Coronary artery (tissue), 2 donors: Measurements from ENCODE around the gene ZGPAT.

Experiments
- DNase-seq: peaks from one replicate; pipeline ENCODE4 v3.0.0-alpha.2; 2017; ENCODE audit warnings: low spot score
- H3K27ac ChIP-seq, 2 donors: fragments of 200-600 bp; sonication (generic); one replicate each; pipeline ENCODE4 v1.5.1; 2016 to 2019
- H3K4me3 ChIP-seq: fragments of 200-600 bp; sonication (generic); 2 replicates; pipeline ENCODE4 v1.5.1; 2016; ENCODE audit warnings: mild to moderate bottlenecking, moderate library complexity
- TF ChIP-seq, protein P1 (sequence below): fragments of 200-600 bp; sonication (generic); IDR thresholded peaks from one replicate; pipeline ENCODE4 v1.5.1; 2019; ENCODE audit warnings: antibody characterized with exemption

The ZGPAT gene

DNA sequence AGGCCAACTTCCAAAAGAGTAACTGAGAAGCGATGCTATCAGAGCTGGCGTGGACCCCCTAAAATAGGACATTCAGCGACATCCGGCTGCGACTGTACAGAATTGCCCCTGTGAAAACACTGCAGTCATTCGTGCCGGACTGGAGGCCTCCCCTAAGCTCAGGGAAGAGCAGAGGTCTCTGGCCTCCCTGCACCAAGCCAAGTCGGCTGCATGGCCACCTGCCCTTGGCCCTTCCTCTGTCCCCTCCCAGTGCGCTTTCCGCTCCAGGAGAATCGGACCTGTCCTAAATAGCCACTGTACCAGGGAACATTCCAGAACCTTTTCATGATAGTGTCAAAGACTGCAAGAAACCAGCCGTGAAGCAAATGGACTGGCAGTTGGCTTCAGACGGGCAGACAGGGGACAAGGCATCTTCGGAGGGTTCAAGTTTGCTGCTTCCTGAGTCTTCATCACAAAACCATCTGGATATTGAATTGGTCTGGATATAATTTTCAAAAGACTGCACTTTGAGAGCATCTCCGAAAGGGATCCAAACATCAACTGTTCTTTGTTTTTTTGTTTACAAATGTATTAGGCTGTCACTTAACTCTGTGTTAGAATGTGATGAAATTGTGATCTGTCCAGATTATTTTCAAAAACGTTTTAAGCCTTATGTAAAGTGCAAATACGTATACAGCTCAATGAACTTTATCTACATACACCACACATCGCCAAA lies 48.3 kb downstream of the ZGPAT start:
- no peak for DNase-seq
- Histone ChIP-seq H3K4me3 (no peak overlapping the region), H3K27ac (no peak overlapping the region)
- TF ChIP-seq, protein P1, sequence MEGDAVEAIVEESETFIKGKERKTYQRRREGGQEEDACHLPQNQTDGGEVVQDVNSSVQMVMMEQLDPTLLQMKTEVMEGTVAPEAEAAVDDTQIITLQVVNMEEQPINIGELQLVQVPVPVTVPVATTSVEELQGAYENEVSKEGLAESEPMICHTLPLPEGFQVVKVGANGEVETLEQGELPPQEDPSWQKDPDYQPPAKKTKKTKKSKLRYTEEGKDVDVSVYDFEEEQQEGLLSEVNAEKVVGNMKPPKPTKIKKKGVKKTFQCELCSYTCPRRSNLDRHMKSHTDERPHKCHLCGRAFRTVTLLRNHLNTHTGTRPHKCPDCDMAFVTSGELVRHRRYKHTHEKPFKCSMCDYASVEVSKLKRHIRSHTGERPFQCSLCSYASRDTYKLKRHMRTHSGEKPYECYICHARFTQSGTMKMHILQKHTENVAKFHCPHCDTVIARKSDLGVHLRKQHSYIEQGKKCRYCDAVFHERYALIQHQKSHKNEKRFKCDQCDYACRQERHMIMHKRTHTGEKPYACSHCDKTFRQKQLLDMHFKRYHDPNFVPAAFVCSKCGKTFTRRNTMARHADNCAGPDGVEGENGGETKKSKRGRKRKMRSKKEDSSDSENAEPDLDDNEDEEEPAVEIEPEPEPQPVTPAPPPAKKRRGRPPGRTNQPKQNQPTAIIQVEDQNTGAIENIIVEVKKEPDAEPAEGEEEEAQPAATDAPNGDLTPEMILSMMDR, result no peak

DNA sequence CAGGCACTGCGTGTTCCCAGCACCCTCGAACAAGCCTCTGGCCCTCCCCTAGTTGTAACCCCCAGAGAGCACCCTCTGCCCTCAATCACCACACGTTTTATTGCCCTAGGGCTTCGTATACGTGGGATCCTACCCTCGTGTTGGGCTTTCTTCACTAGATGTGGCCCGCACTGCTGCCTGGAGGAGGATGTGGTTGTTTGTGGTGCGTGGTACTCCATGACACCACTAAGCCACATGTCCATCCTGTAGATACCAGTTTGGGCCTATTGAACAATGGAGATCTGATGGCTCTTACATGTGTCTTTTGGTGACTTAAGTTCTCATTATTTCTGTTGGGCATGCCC lies 48.8 kb downstream of the ZGPAT start:
- no peak overlapping the region for H3K4me3 ChIP-seq
- DNase-seq, result no peak
- H3K27ac ChIP-seq, result no peak overlapping the region
- TF ChIP-seq, protein P1, result no peak

DNA sequence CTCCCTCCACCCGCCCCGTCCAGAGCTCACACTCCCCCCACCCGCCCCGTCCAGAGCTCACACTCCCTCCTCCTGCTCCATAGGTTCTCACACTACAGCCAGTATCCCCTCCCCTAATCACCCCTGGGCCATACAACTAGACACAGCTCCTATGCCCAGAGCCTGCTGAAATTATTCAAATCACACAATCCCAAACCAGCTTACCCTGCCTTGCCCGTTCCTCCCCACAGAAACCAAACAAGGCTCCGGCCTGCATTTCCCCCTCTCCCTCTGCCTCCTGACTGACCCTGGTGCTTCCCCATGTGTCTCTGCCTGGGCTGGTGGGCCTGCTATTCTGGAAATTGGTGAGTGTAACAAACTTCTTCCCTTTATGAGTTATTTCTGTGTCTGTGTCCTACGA lies 50.3 kb downstream of the ZGPAT start:
- TF ChIP-seq, protein P1, result no peak
- DNase-seq, result no peak
- Histone ChIP-seq H3K4me3 (no peak overlapping the region), H3K27ac (no peak overlapping the region)

DNA sequence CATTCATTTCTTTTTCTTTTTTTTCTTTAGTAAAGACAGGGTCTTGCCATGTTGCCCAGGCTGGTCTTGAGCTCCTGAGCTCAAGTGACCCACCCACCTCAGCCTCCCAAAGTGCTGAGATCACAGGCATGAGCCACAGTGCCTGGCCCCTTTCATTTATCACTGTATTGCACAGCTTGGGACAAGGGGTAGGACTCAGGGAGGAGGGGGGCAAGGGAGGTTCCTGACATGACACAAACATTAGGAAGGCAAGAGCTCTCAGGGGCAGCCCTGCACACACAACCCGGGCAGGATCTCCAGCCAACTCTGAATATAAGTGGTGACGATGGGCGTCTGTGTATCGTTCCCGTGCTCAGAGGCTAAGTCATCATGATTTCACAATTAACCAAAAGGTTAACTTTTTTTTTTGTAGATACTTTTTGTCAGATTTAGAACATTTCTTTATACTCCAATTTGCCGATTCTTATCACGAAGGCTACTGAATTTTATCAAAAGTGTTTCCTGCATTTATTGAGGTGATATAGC lies 51.6 kb downstream of the ZGPAT start:
- TF ChIP-seq, protein P1, result no peak
- Histone ChIP-seq H3K27ac (no peak overlapping the region), H3K4me3 (no peak overlapping the region)
- no peak for DNase-seq

DNA sequence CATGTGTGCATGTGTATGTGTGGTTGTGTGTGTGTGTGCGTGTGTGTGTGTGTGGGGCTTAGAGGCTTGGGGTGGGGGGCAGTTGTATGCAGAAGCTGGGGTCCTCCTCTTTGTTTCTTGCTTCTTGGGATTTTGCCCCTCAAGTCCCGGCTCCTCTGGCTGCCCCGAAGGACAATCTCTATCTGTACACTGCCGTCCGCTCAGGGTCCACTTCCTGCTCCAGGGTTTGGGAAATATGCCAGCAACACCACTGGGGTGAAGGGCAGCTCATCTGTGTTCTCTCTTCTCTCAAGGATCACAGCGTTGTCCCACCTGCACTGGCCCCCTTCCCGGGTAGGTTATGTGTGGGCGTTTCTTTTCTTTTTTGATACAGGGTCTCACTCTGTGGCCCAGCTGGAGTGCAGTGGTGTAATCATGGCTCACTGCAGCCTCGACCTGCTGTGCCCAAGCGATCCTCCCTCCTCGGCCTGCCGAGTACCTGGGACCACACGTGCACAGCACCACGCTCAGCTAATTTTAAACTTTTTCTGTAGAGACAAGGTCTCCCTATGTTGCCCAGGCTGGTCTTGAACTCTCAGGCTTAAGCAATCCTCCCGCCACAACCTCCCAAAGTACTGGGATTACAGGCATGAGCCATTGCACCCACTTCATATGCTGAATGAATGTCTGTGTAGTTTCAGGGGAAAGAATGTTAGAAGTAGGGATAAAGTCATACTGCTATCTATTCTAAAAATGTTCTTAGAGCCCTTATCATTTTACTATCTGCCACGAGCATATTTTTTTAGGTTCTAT lies 57.4 kb downstream of the ZGPAT start:
- H3K27ac ChIP-seq, result no peak overlapping the region
- DNase-seq, result no peak
- TF ChIP-seq, protein P1, result no peak
- H3K4me3 ChIP-seq, result no peak overlapping the region

DNA sequence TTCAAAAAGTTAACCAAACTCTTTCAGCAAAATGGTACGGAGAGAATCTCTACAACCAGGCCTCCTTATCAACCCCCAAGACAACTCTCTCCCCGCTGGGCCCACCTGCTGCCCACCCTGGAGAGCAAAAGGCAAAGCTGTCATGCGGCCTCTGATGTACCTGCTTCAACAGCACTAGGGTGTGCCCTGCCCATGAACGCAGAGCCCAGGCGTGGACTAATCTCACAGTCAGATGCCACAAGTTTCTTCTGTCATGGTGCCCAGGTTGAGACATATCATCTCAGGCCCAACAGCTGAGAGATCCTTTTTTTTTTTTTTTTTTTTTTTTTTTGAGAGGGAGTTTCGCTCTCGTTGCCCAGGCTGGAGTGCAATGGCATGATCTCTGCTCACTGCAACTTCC lies 58.1 kb downstream of the ZGPAT start:
- TF ChIP-seq, protein P1, result no peak
- DNase-seq, result no peak
- Histone ChIP-seq H3K4me3 (no peak overlapping the region), H3K27ac (no peak overlapping the region)
